Measurements from ENCODE around the gene IRS2. TPM values are rescaled to one million over a fixed set of nuclear protein-coding genes. Genes with fewer than 3 reads are reported as not detected.

IRS2 gene
- total and polyA plus RNA-seq, 2 of the 8 experiments (the other 6 are each of a cell fraction or from before 2014, with no cell fraction given) = 2.6 to 17.0 TPM

DNA sequence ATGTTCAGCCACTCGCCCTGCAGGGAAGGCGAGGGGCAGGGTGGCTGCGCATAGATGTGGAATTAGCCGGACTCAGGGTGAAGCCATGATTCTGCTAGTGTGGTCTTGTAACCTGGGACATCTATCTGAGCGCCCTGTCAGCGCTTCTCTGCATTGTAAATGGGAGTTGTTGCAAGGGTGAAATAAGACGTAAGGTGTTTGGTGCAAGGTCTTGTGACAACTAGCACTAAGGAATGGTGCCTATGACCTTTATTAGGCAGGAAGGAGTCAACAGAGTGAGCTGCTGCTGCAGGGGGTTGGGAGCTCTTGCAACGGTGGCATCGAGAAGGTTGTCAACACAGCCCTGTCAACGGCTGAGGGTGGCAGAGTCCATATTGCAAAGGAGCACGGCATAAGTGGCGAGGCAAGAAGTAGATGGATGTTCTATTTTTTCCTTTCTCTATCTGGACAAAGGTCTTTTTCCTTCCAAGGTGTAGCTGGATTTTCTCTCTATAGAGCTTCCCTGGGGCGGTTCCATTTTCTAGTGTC, 49.3 kb downstream of the IRS2 start (continued):
- TF ChIP-seq JUND (IDR thresholded peaks at IDR 0.05; ENCODE audit: low read length) (no peak), HDAC6 (IDR thresholded peaks at IDR 0.05; ENCODE audit: low read depth, low read length) (no peak), NANOG (IDR thresholded peaks at IDR 0.05; ENCODE audit: insufficient read depth, low read depth, low read length, poor library complexity, severe bottlenecking) (no peak), EGR1 (IDR thresholded peaks at IDR 0.05; ENCODE audit: borderline replicate concordance, low read depth, low read length) (no peak), CHD2 (IDR thresholded peaks at IDR 0.05; ENCODE audit: low read length) (no peak)

Measured in H1 (cell line).